Liver (tissue), 9 donors: ENCODE measurements around the gene ATF6B. TPM values are rescaled to one million over a fixed set of nuclear protein-coding genes. Genes with fewer than 3 reads are reported as not detected.

Experiments used
- DNase-seq: peaks from one replicate; pipeline ENCODE4 v3.0.0-alpha.2; 2017; ENCODE audit warnings: low spot score
- H3K27ac ChIP-seq, 2 donors: one replicate each; pipeline ENCODE4 v1.7.0; 2013; ENCODE audit warnings: inconsistent platforms in 2 of 2, low read length in 2 of 2, control low read depth in 1 of 2, low read depth in 1 of 2, mild to moderate bottlenecking in 1 of 2
- H3K27me3 ChIP-seq, 4 donors: one replicate each; pipeline versions ENCODE4 v1.6.1 to v1.7.0; 2013; ENCODE audit warnings: low read length in 3 of 4, inconsistent platforms in 1 of 4, mild to moderate bottlenecking in 1 of 4, moderate library complexity in 1 of 4; ENCODE audit not compliant: control insufficient read depth in 4 of 4, insufficient read depth in 4 of 4
- H3K36me3 ChIP-seq, 4 donors: one replicate each; pipeline versions ENCODE4 v1.6.1 to v1.7.0; 2013; ENCODE audit warnings: low read length in 3 of 4, mild to moderate bottlenecking in 3 of 4, low read depth in 1 of 4, moderate library complexity in 1 of 4; ENCODE audit not compliant: control insufficient read depth in 4 of 4, insufficient read depth in 3 of 4
- H3K4me1 ChIP-seq, 4 donors: one replicate each; pipeline versions ENCODE4 v1.6.1 to v1.7.0; 2013; ENCODE audit warnings: low read length in 3 of 4, mild to moderate bottlenecking in 3 of 4, moderate library complexity in 1 of 4; ENCODE audit not compliant: control insufficient read depth in 4 of 4, insufficient read depth in 4 of 4
- H3K4me3 ChIP-seq, 3 donors: one replicate each; pipeline versions ENCODE4 v1.6.1 to v1.7.0; 2013; ENCODE audit warnings: low read length in 3 of 3, control low read depth in 1 of 3, low read depth in 1 of 3, mild to moderate bottlenecking in 1 of 3
- H3K9ac ChIP-seq, 2 donors: one replicate each; pipeline ENCODE4 v1.7.0; 2013; ENCODE audit warnings: low read length in 2 of 2, mild to moderate bottlenecking in 2 of 2, moderate library complexity in 2 of 2, control low read depth in 1 of 2, low read depth in 1 of 2
- H3K9me3 ChIP-seq, 4 donors: one replicate each; pipeline versions ENCODE4 v1.6.1 to v1.7.0; 2013; ENCODE audit warnings: low read length in 3 of 4; ENCODE audit not compliant: control insufficient read depth in 4 of 4
- ATF3 ChIP-seq: IDR thresholded peaks from 2 replicates; pipeline ENCODE4 v1.6.1; 2016; ENCODE audit warnings: antibody characterized with exemption
- EGR1 ChIP-seq, 2 donors: IDR thresholded peaks; 2 replicates each; pipeline ENCODE4 v1.6.1; 2016 to 2018; ENCODE audit warnings: antibody characterized with exemption in 2 of 2, low read depth in 2 of 2
- FOXA1 ChIP-seq: IDR thresholded peaks from 2 replicates; pipeline ENCODE4 v1.6.1; 2016; ENCODE audit warnings: antibody characterized with exemption
- FOXA2 ChIP-seq: IDR thresholded peaks from 2 replicates; pipeline ENCODE4 v1.6.1; 2016; ENCODE audit warnings: antibody characterized with exemption
- GABPA ChIP-seq, 2 donors: IDR thresholded peaks in 1 of 2; conservative IDR thresholded peaks in 1 of 2; 2 replicates each; pipeline ENCODE4 v1.6.1; 2016; ENCODE audit warnings: antibody characterized with exemption in 2 of 2, mild to moderate bottlenecking in 1 of 2, moderate library complexity in 1 of 2
- HNF4A ChIP-seq, 2 donors: conservative IDR thresholded peaks; 2 replicates each; pipeline ENCODE4 v1.6.1; 2016; ENCODE audit warnings: antibody characterized with exemption in 2 of 2, mild to moderate bottlenecking in 2 of 2
- HNF4G ChIP-seq: IDR thresholded peaks from 2 replicates; pipeline ENCODE4 v1.6.1; 2016; ENCODE audit warnings: antibody characterized with exemption
- JUND ChIP-seq, 2 donors: IDR thresholded peaks; 2 replicates each; pipeline ENCODE4 v1.6.1; 2016; ENCODE audit warnings: antibody characterized with exemption in 2 of 2
- NR2F2 ChIP-seq: IDR thresholded peaks from 2 replicates; pipeline ENCODE4 v1.6.1; 2016; ENCODE audit warnings: antibody characterized with exemption
- RAD21 ChIP-seq, 2 donors: IDR thresholded peaks; 2 replicates each; pipeline ENCODE4 v1.6.1; 2016; ENCODE audit warnings: antibody characterized with exemption in 2 of 2, mild to moderate bottlenecking in 2 of 2
- RXRA ChIP-seq, 2 donors: IDR thresholded peaks; 2 replicates each; pipeline ENCODE4 v1.6.1; 2017 to 2018; ENCODE audit warnings: antibody characterized with exemption in 2 of 2, mild to moderate bottlenecking in 1 of 2
- SP1 ChIP-seq: IDR thresholded peaks from 2 replicates; pipeline ENCODE4 v1.6.1; 2018; ENCODE audit warnings: antibody characterized with exemption, mild to moderate bottlenecking
- TAF1 ChIP-seq: conservative IDR thresholded peaks from 2 replicates; pipeline ENCODE4 v1.6.1; 2016; ENCODE audit warnings: antibody characterized with exemption, mild to moderate bottlenecking
- YY1 ChIP-seq: IDR thresholded peaks from 2 replicates; pipeline ENCODE4 v1.6.1; 2016; ENCODE audit warnings: antibody characterized with exemption, mild to moderate bottlenecking
- ZBTB33 ChIP-seq: IDR thresholded peaks from 2 replicates; pipeline ENCODE4 v1.6.1; 2016; ENCODE audit warnings: antibody characterized with exemption
- polyA plus RNA-seq, 2 donors: library from polyadenylated mRNA; stranded (reverse) in 1 of 2; unstranded in 1 of 2; fragments of 200-250 nt in 1 of 2; fragments of >200 nt in 1 of 2; fragmentation: Nextera tagmentation in 1 of 2; extraction: Ambion mirVana in 1 of 2; gene quantifications; one replicate each; pipeline versions ENCODE4 v1.2.1 to v1.2.3, GENCODE V29; 2013 to 2015
- total RNA-seq, 2 donors: library from RNA; depleted of rRNA; stranded (reverse); fragments of >200 nt; gene quantifications; one replicate each; pipeline ENCODE4 v1.2.3, GENCODE V29; 2014
- TF ChIP-seq, protein P1 (sequence below): IDR thresholded peaks from 2 replicates; pipeline ENCODE4 v1.6.1; 2016; ENCODE audit warnings: antibody characterized with exemption, mild to moderate bottlenecking
- TF ChIP-seq, protein P2 (sequence below): IDR thresholded peaks from 2 replicates; pipeline ENCODE4 v1.6.1; 2016; ENCODE audit warnings: antibody characterized with exemption
- TF ChIP-seq, protein P3 (sequence below): fragments of 150-350 bp; IDR thresholded peaks from 2 replicates; pipeline ENCODE4 v1.5.1; 2017; ENCODE audit warnings: improper control_type of control experiment, low read depth, low read length; ENCODE audit not compliant: missing input control
- donor health status: healthy.
- donor health status: healthy.
- donor health status: healthy.
- donor health status: healthy.
- donor health status: healthy.

ATF6B gene
- total and polyA plus RNA-seq, 4 donors: 13.6 to 24.8 (median 15.5) TPM

GRCh38 chr6:32137454-32137853 lies 9.4 kb upstream of the ATF6B start:
- Histone ChIP-seq H3K36me3 (no peaks in the 10 kb centered on the region), H3K4me1 (peaks cover 0 to 5% (median 0%) of the 10 kb centered on the region in 4 donors), H3K9ac (no peak overlapping the region), H3K27me3 (no peaks in the 10 kb centered on the region), H3K9me3 (no peaks in the 10 kb centered on the region), H3K4me3 (no peak overlapping the region), H3K27ac (no peak overlapping the region)
- no peak for DNase-seq
- TF ChIP-seq ZBTB33: no peak
- TF ChIP-seq SP1: no peak
- no peak for TF ChIP-seq TAF1
- TF ChIP-seq, protein P1, sequence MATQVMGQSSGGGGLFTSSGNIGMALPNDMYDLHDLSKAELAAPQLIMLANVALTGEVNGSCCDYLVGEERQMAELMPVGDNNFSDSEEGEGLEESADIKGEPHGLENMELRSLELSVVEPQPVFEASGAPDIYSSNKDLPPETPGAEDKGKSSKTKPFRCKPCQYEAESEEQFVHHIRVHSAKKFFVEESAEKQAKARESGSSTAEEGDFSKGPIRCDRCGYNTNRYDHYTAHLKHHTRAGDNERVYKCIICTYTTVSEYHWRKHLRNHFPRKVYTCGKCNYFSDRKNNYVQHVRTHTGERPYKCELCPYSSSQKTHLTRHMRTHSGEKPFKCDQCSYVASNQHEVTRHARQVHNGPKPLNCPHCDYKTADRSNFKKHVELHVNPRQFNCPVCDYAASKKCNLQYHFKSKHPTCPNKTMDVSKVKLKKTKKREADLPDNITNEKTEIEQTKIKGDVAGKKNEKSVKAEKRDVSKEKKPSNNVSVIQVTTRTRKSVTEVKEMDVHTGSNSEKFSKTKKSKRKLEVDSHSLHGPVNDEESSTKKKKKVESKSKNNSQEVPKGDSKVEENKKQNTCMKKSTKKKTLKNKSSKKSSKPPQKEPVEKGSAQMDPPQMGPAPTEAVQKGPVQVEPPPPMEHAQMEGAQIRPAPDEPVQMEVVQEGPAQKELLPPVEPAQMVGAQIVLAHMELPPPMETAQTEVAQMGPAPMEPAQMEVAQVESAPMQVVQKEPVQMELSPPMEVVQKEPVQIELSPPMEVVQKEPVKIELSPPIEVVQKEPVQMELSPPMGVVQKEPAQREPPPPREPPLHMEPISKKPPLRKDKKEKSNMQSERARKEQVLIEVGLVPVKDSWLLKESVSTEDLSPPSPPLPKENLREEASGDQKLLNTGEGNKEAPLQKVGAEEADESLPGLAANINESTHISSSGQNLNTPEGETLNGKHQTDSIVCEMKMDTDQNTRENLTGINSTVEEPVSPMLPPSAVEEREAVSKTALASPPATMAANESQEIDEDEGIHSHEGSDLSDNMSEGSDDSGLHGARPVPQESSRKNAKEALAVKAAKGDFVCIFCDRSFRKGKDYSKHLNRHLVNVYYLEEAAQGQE: no peak
- no peak for TF ChIP-seq GABPA (IDR thresholded peaks at IDR 0.05 in 1 of 2, conservative IDR thresholded peaks at IDR 0.05 in 1 of 2)
- no peak for TF ChIP-seq HNF4A (conservative IDR thresholded peaks at IDR 0.05)
- no peak for TF ChIP-seq NR2F2
- no peak for TF ChIP-seq JUND (IDR thresholded peaks at IDR 0.05)
- no peak for TF ChIP-seq ATF3
- TF ChIP-seq FOXA2: no peak
- TF ChIP-seq RXRA (IDR thresholded peaks at IDR 0.05): no peak
- TF ChIP-seq HNF4G: no peak
- no peak for TF ChIP-seq FOXA1
- TF ChIP-seq, protein P2, sequence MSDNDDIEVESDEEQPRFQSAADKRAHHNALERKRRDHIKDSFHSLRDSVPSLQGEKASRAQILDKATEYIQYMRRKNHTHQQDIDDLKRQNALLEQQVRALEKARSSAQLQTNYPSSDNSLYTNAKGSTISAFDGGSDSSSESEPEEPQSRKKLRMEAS: no peak
- TF ChIP-seq, protein P3, sequence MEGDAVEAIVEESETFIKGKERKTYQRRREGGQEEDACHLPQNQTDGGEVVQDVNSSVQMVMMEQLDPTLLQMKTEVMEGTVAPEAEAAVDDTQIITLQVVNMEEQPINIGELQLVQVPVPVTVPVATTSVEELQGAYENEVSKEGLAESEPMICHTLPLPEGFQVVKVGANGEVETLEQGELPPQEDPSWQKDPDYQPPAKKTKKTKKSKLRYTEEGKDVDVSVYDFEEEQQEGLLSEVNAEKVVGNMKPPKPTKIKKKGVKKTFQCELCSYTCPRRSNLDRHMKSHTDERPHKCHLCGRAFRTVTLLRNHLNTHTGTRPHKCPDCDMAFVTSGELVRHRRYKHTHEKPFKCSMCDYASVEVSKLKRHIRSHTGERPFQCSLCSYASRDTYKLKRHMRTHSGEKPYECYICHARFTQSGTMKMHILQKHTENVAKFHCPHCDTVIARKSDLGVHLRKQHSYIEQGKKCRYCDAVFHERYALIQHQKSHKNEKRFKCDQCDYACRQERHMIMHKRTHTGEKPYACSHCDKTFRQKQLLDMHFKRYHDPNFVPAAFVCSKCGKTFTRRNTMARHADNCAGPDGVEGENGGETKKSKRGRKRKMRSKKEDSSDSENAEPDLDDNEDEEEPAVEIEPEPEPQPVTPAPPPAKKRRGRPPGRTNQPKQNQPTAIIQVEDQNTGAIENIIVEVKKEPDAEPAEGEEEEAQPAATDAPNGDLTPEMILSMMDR: no peak
- TF ChIP-seq YY1: no peak
- no peak for TF ChIP-seq EGR1 (IDR thresholded peaks at IDR 0.05; ENCODE audit: low read depth in 2 of 2)
- TF ChIP-seq RAD21 (IDR thresholded peaks at IDR 0.05): no peak
